MM.1S (cell line): ENCODE results near the gene CAV1.

ENCODE experiments used
- CTCF ChIP-seq: fragments of 300-600 bp; sonication (generic); IDR thresholded peaks from 2 replicates; pipeline ENCODE4 v1.5.1; 2016; ENCODE audit warnings: antibody characterized with exemption, low read length, mixed read lengths
- EZH2 ChIP-seq: fragments of 300-600 bp; sonication (generic); optimal IDR thresholded peaks from 2 replicates; pipeline ENCODE3; 2017; ENCODE audit warnings: low read depth, mild to moderate bottlenecking, antibody characterized with exemption, low read length, mixed read lengths

GRCh38 chr7:116552602-116553001 lies 27.8 kb downstream of the CAV1 start:
- TF ChIP-seq CTCF, result no peak
- no peak for TF ChIP-seq EZH2
